Esophagus muscularis mucosa (tissue), 4 donors: Measurements from ENCODE around the gene GCLC. TPM values are rescaled to one million over a fixed set of nuclear protein-coding genes. Genes with fewer than 3 reads are reported as not detected.
"Not testable (repeated sequence)": the region's sequence is repeated elsewhere in the genome, so short reads cannot be mapped to it uniquely, and the experiment has no call there.

Experiments
- DNase-seq: peaks from one replicate; pipeline ENCODE4 v3.0.0-alpha.2; 2017; ENCODE audit errors: extremely low spot score
- H3K27ac ChIP-seq, 4 donors: fragments of 200-600 bp; sonication (generic); replicated peaks in 1 of 4; 1 replicate in 3 of 4; 2 replicates in 1 of 4; pipeline ENCODE4 v1.5.1; 2016 to 2019; ENCODE audit warnings: mild to moderate bottlenecking in 1 of 4
- H3K27me3 ChIP-seq, 4 donors: fragments of 200-600 bp; sonication (generic); one replicate each; pipeline versions ENCODE4 v1.5.1 to v1.6.0; 2016 to 2019
- H3K36me3 ChIP-seq, 4 donors: fragments of 200-600 bp; sonication (generic); one replicate each; pipeline ENCODE4 v1.5.1; 2016 to 2019
- H3K4me1 ChIP-seq, 4 donors: fragments of 200-600 bp; sonication (generic); one replicate each; pipeline ENCODE4 v1.5.1; 2016 to 2019
- H3K4me3 ChIP-seq, 4 donors: fragments of 200-600 bp; sonication (generic); 1 replicate in 2 of 4; 2 replicates in 2 of 4; pipeline ENCODE4 v1.5.1; 2016 to 2019; ENCODE audit warnings: mild to moderate bottlenecking in 4 of 4, moderate library complexity in 1 of 4
- H3K9me3 ChIP-seq, 4 donors: fragments of 200-600 bp; sonication (generic); 1 replicate in 3 of 4; 2 replicates in 1 of 4; pipeline ENCODE4 v1.5.1; 2016 to 2019
- CTCF ChIP-seq, 3 experiments: fragments of 200-600 bp in 2 of 3; fragments of 450-650 bp in 1 of 3; sonication (generic) in 2 of 3; IDR thresholded peaks; one replicate each; pipeline ENCODE4 v1.5.1; 2017 to 2019; ENCODE audit warnings: antibody characterized with exemption in 3 of 3, mild to moderate bottlenecking in 2 of 3, moderate library complexity in 1 of 3
- EP300 ChIP-seq: sonication (generic); formaldehyde crosslinking; IDR thresholded peaks from one replicate; pipeline ENCODE4 v1.6.1; 2017; ENCODE audit warnings: antibody characterized with exemption
- POLR2A ChIP-seq: fragments of 450-650 bp; IDR thresholded peaks from one replicate; pipeline ENCODE4 v1.6.1; 2017; ENCODE audit warnings: antibody characterized with exemption, moderate library complexity, mild to moderate bottlenecking, low read depth
- POLR2AphosphoS5 ChIP-seq, 2 donors: sonication (generic); formaldehyde crosslinking; IDR thresholded peaks; one replicate each; pipeline ENCODE4 v1.6.1; 2017; ENCODE audit warnings: antibody characterized with exemption in 2 of 2
- WGBS: methylation state at CpG from one replicate; pipeline ENCODE4 v1.1.5; 2018; 5-methylcytosine and 5-hydroxymethylcytosine counted together
- intact Hi-C: fragments of 100-400 bp; cut with DNase I; formaldehyde crosslinking; loops from one replicate; pipeline ENCODE4 v1.15.1; 2023
- total RNA-seq, 4 donors: library from RNA; depleted of rRNA; stranded (reverse); fragments of >200 nt; gene quantifications; one replicate each; pipeline versions ENCODE4 v1.1.0 to v1.2.1, GENCODE V29; 2016

Gene GCLC
- total RNA-seq, 4 donors from 2014 or later, result 57.7 to 70.8 (median 64.6) TPM

GRCh38 chr6:53564401-53565065, 19.6 kb upstream of the GCLC start:
- H3K27ac ChIP-seq, result no peak overlapping the region
- TF ChIP-seq CTCF (IDR thresholded peaks at IDR 0.05) (no peak), POLR2AphosphoS5 (IDR thresholded peaks at IDR 0.05) (no peak), POLR2A (no peak)
- no peaks in the 10 kb centered on the region for H3K36me3 ChIP-seq
- no peaks in the 10 kb centered on the region for H3K4me1 ChIP-seq
- H3K4me3 ChIP-seq, result no peak overlapping the region
- 85% methylated on average over 2 of the region's 2 CpGs for WGBS
- no peaks in the 10 kb centered on the region for H3K9me3 ChIP-seq
- no peaks in the 10 kb centered on the region for H3K27me3 ChIP-seq
- DNase-seq, result no peak
- intact Hi-C loops, result no loop called here

- intact Hi-C loops, result no loop called here
- Histone ChIP-seq H3K27me3 (no peaks in the 10 kb centered on the region), H3K4me1 (no peaks in the 10 kb centered on the region), H3K9me3 (no peaks in the 10 kb centered on the region), H3K36me3 (no peaks in the 10 kb centered on the region), H3K27ac (no peak overlapping the region), H3K4me3 (no peak overlapping the region)
- DNase-seq, result no peak
- TF ChIP-seq POLR2A, result no peak
- no peak for TF ChIP-seq CTCF (IDR thresholded peaks at IDR 0.05)
- TF ChIP-seq POLR2AphosphoS5 (IDR thresholded peaks at IDR 0.05), result no peak
- TF ChIP-seq EP300, result no peak
- WGBS, result 93% methylated on average over 2 of the region's 2 CpGs
These were observed 12.2 kb upstream of the GCLC start for GRCh38 chr6:53556986-53557715.

- H3K9me3 ChIP-seq, H3K4me3 ChIP-seq, H3K4me1 ChIP-seq, H3K36me3 ChIP-seq, DNase-seq, H3K27me3 ChIP-seq, H3K27ac ChIP-seq, intact Hi-C loops: not testable (repeated sequence)
- 82% methylated on average over 3 of the region's 3 CpGs for WGBS
These were observed 8.7 kb upstream of the GCLC start for GRCh38 chr6:53553600-53553999.

GRCh38 chr6:53551681-53552080, 6.8 kb upstream of the GCLC start:
- H3K27me3 ChIP-seq, H3K27ac ChIP-seq, intact Hi-C loops, DNase-seq, H3K4me3 ChIP-seq, H3K9me3 ChIP-seq, H3K36me3 ChIP-seq: not testable (repeated sequence)
- WGBS, result 75% methylated on average over 7 of the region's 7 CpGs
- peaks cover 9 to 15% (median 12%) of the 10 kb centered on the region in 4 donors for H3K4me1 ChIP-seq

- no peaks in the 10 kb centered on the region for H3K27me3 ChIP-seq
- 2% methylated on average over 7 of the region's 57 CpGs for WGBS
- no peaks in the 10 kb centered on the region for H3K9me3 ChIP-seq
- DNase-seq, result peak; percentile 99
- H3K4me1 ChIP-seq, result peaks cover 18 to 40% (median 36%) of the 10 kb centered on the region in 4 donors
- H3K27ac ChIP-seq, result peak overlapping the region; percentile 88 to 92 (median 90)
- H3K4me3 ChIP-seq, result peak overlapping the region; percentile 61 to 71 (median 70)
- intact Hi-C loops, result loop anchor here (5.0 to 10.0 kb wide), 2 partner anchors 56 to 247 kb away; partner anchors contain the start of gene LRRC1
- no peaks in the 10 kb centered on the region for H3K36me3 ChIP-seq
- TF ChIP-seq CTCF (IDR thresholded peaks at IDR 0.05) (peak in 1 of 3 experiments; percentile 40), EP300 (no peak), POLR2A (peak; percentile 44), POLR2AphosphoS5 (IDR thresholded peaks at IDR 0.05) (peak; percentile 84 to 96)
These were observed 3.1 kb upstream of the GCLC start for GRCh38 chr6:53547811-53548496.
